ENCODE results near the gene SUMF1.

GRCh38 chr3:4409415-4409814 is 57.7 kb downstream of the SUMF1 start:
- TF ChIP-seq POLR2A (IDR thresholded peaks at IDR 0.05), result no peak
- TF ChIP-seq CTCF (IDR thresholded peaks at IDR 0.05), result no peak

Data from adrenal gland (tissue), 5 donors.